D721Med (cell line): ENCODE data around the gene MMP13.

ENCODE experiments used
- DNase-seq: peaks from one replicate; pipeline ENCODE4 v3.0.0; 2011; ENCODE audit warnings: low spot score; ENCODE audit not compliant: insufficient read length
- FAIRE-seq: peaks from 2 replicates; lab custom pipeline; 2011; peaks lifted over from hg19 to GRCh38; lab: Jason Lieb, UNC
- CTCF ChIP-seq: IDR thresholded peaks from 2 replicates; pipeline ENCODE4 v1.5.1; 2012; ENCODE audit warnings: mild to moderate bottlenecking, control low read depth; ENCODE audit not compliant: insufficient read depth; ENCODE audit errors: missing control alignments

MMP13 gene

GRCh38 chr11:102924851-102925380 lies 30.6 kb downstream of the MMP13 start:
- DNase-seq (no peak), FAIRE-seq (no peak)

GRCh38 chr11:102921587-102922220 lies 33.8 kb downstream of the MMP13 start:
- no peak for FAIRE-seq
- no peak for TF ChIP-seq CTCF
- no peak for DNase-seq

More at GRCh38 chr11:102924851-102925380, 30.6 kb downstream of the MMP13 start:
- no peak for TF ChIP-seq CTCF

- no peak for DNase-seq
- FAIRE-seq, result no peak
- no peak for TF ChIP-seq CTCF
These were observed 35.3 kb downstream of the MMP13 start for GRCh38 chr11:102920118-102920684.

GRCh38 chr11:102915044-102915375 lies 40.5 kb downstream of the MMP13 start:
- FAIRE-seq (no peak), DNase-seq (no peak)
- no peak for TF ChIP-seq CTCF

DNA sequence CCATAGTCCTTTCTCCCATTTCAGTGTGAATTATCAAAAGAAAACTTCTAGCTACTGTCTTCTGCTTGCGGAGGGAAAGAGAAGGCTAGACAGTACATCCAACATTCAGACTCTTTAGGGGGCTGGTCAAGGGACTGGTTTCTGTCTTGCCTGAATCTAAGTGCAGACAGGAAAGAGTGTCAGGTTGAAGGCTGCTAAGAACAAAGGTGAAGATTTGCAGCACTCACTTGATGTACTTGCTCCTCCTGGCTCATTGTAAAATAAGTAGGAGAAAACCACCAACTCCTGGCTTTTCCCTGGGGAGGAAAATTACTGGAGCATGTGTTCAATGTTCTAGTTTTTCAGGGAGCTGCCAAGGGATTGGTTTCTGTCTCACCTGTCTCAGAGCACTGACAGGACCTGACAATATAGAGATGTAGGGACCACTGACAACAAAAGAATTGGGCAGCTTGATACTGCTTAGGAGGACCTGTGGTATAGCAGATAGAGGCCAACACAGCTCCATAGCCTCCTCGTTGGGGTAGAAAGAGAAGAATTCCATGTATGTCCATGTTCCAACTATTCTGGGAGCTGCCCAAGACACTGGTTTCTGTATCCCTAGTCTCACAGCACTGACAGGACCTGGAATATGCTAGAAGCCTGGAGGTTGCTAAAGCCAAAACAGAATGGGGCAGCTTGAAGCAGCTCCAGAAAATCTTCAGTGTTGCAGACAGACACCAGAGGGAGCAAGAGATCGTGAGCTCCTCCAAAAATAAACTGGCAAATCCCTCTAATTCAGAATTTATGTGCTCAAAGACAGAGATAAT lies 41.1 kb downstream of the MMP13 start:
- DNase-seq (no peak), FAIRE-seq (no peak)
- TF ChIP-seq CTCF, result peak; percentile 41

GRCh38 chr11:102912482-102912830 lies 43.1 kb downstream of the MMP13 start:
- DNase-seq (no peak), FAIRE-seq (no peak)
- TF ChIP-seq CTCF, result no peak
